ENCODE measurements around the gene RHOG. TPM values are rescaled to one million over a fixed set of nuclear protein-coding genes. Genes with fewer than 3 reads are reported as not detected.

RHOG gene
- polyA plus RNA-seq, 3 donors, result 21.9 to 31.8 (median 28.4) TPM

GRCh38 chr11:3838504-3838903 is 2.3 kb downstream of the RHOG start:
- no peak for DNase-seq

GRCh38 chr11:3837793-3838192 is 3.0 kb downstream of the RHOG start:
- no peak for DNase-seq

- DNase-seq, result no peak
These were observed 3.9 kb downstream of the RHOG start for GRCh38 chr11:3836903-3837302.

GRCh38 chr11:3835751-3836150 is 5.0 kb downstream of the RHOG start:
- no peak for DNase-seq

- no peak for DNase-seq
These were observed 5.9 kb downstream of the RHOG start for GRCh38 chr11:3834664-3835461.

GRCh38 chr11:3834349-3834663 is 6.5 kb downstream of the RHOG start:
- no peak for DNase-seq

GRCh38 chr11:3833449-3833848 is 7.3 kb downstream of the RHOG start:
- no peak for DNase-seq

- no peak for DNase-seq
These were observed 7.9 kb downstream of the RHOG start for GRCh38 chr11:3832816-3833215.

GRCh38 chr11:3831378-3832239 is 9.2 kb downstream of the RHOG start:
- no peak for DNase-seq

- no peak for DNase-seq
These were observed 10.0 kb downstream of the RHOG start for GRCh38 chr11:3830730-3831129.

- DNase-seq, result no peak
These were observed 10.7 kb downstream of the RHOG start for GRCh38 chr11:3830088-3830487.

GRCh38 chr11:3827434-3828186 is 13.1 kb downstream of the RHOG start:
- DNase-seq, result no peak

- no peak for DNase-seq
These were observed 14.0 kb downstream of the RHOG start for GRCh38 chr11:3826721-3827120.

GRCh38 chr11:3825473-3826154 is 15.1 kb downstream of the RHOG start:
- DNase-seq, result no peak

GRCh38 chr11:3824714-3825472 is 15.9 kb downstream of the RHOG start:
- DNase-seq, result no peak

- no peak for DNase-seq
These were observed 16.8 kb downstream of the RHOG start for GRCh38 chr11:3823762-3824506.

GRCh38 chr11:3823303-3823702 is 17.5 kb downstream of the RHOG start:
- no peak for DNase-seq

GRCh38 chr11:3822312-3822711 is 18.4 kb downstream of the RHOG start:
- DNase-seq, result no peak

GRCh38 chr11:3820971-3821370 is 19.8 kb downstream of the RHOG start:
- no peak for DNase-seq

GRCh38 chr11:3817181-3817800 is 23.5 kb downstream of the RHOG start:
- DNase-seq, result no peak

All from renal pelvis (tissue), 4 donors.